Right lobe of liver (tissue), 6 donors: ENCODE measurements around the gene POU2F1. TPM values are rescaled to one million over a fixed set of nuclear protein-coding genes. Genes with fewer than 3 reads are reported as not detected.
"Not testable (repeated sequence)": the region's sequence is repeated elsewhere in the genome, so short reads cannot be mapped to it uniquely, and the experiment has no call there.

Source experiments
- ATAC-seq, 4 donors: fragments of 200-7000 bp; cut with Tn5 transposase; one replicate each; pipeline ENCODE4 v1.9.1; 2020; ENCODE audit warnings: mild to moderate bottlenecking in 4 of 4, moderate library complexity in 4 of 4
- DNase-seq, 3 donors: peaks; one replicate each; pipeline ENCODE4 v3.0.0-alpha.2; 2020
- H3K27ac ChIP-seq, 3 donors: fragments of 200-600 bp; one replicate each; pipeline ENCODE4 v1.8.0; 2022
- H3K27me3 ChIP-seq, 2 donors: fragments of 200-600 bp; one replicate each; pipeline ENCODE4 v1.8.0; 2022
- H3K36me3 ChIP-seq, 4 donors: fragments of 200-600 bp; sonication (generic) in 1 of 4; one replicate each; pipeline versions ENCODE4 v1.5.1 to v1.8.0; 2017 to 2022; ENCODE audit warnings: control low read depth in 1 of 4
- H3K4me1 ChIP-seq, 4 donors: fragments of 200-600 bp; sonication (generic) in 1 of 4; one replicate each; pipeline versions ENCODE4 v1.5.1 to v1.8.0; 2017 to 2022; ENCODE audit warnings: control low read depth in 1 of 4
- H3K4me3 ChIP-seq, 3 donors: fragments of 200-600 bp; one replicate each; pipeline ENCODE4 v1.8.0; 2022
- H3K9me3 ChIP-seq, 4 donors: fragments of 200-600 bp; sonication (generic) in 1 of 4; one replicate each; pipeline versions ENCODE4 v1.5.1 to v1.8.0; 2017 to 2022; ENCODE audit warnings: control low read depth in 1 of 4
- CTCF ChIP-seq, 4 donors: fragments of 200-600 bp in 3 of 4; fragments of 450-650 bp in 1 of 4; IDR thresholded peaks; one replicate each; pipeline versions ENCODE4 v1.5.1 to v1.8.0; 2016 to 2022; ENCODE audit warnings: antibody characterized with exemption in 4 of 4, mild to moderate bottlenecking in 2 of 4
- POLR2A ChIP-seq: fragments of 450-650 bp; IDR thresholded peaks from one replicate; pipeline ENCODE4 v1.6.1; 2017; ENCODE audit warnings: antibody characterized with exemption, mild to moderate bottlenecking
- WGBS: methylation state at CpG from one replicate; pipeline ENCODE4 v1.1.6; 2018; ENCODE audit warnings: low coverage, low lambda C conversion rate; ENCODE audit not compliant: insufficient coverage; ENCODE audit errors: missing lambda C conversion rate; 5-methylcytosine and 5-hydroxymethylcytosine counted together
- intact Hi-C, 2 donors: fragments of 100-400 bp; cut with DNase I; formaldehyde crosslinking; loops; one replicate each; pipeline versions ENCODE4 v1.11.2 to v1.14.1; 2022
- total RNA-seq, 6 experiments: library from RNA; depleted of rRNA in 2 of 6; stranded (reverse); fragments of >200 nt in 2 of 6; fragmentation: NEBNext Ultra II Directional in 3 of 6; extraction: Animal tissue kit (Norgen Biotek cat#: 25700) in 3 of 6; gene quantifications; one replicate each; pipeline versions ENCODE4 v1.1.0 to v1.2.4, GENCODE V29; 2016 to 2023
- donor health status: DM: no; HTN: yes; CAD: no.
- donor health status: DM: no; HTN: no; CAD: no.
- donor health status: DM: no; HTN: no; CAD: no.
- donor health status: DM: no; HTN: yes; CAD: no.
- donor health status: DM: no; HTN: yes; CAD: no.

POU2F1 gene
- total RNA-seq, 6 experiments from 2014 or later, result 4.8 to 10.3 (median 6.2) TPM

- TF ChIP-seq POLR2A, result no peak
- no peak for TF ChIP-seq CTCF (IDR thresholded peaks at IDR 0.05)
- WGBS, result 60% methylated on average over 10 of the region's 10 CpGs
- peaks cover 0 to 20% (median 10%) of the 10 kb centered on the region in 4 donors for H3K4me1 ChIP-seq
Observed at GRCh38 chr1:167223144-167224103, 2.7 kb downstream of the POU2F1 start.

GRCh38 chr1:167224734-167225235, 4.1 kb downstream of the POU2F1 start:
- ATAC-seq, result not testable (repeated sequence)

More at GRCh38 chr1:167223144-167224103, 2.7 kb downstream of the POU2F1 start:
- Histone ChIP-seq H3K4me3 (no peak overlapping the region), H3K27ac (peak overlapping the region; percentile 87 to 96 (median 93)), H3K36me3 (no peaks in the 10 kb centered on the region), H3K9me3 (no peaks in the 10 kb centered on the region), H3K27me3 (no peaks in the 10 kb centered on the region)
- DNase-seq (no peak), ATAC-seq (no peak)
- intact Hi-C loops, result no loop called here

GRCh38 chr1:167225920-167226319, 5.2 kb downstream of the POU2F1 start:
- no peak for ATAC-seq
- DNase-seq, result no peak
- H3K27ac ChIP-seq, result no peak overlapping the region
- TF ChIP-seq CTCF (IDR thresholded peaks at IDR 0.05), result no peak
- TF ChIP-seq POLR2A, result no peak
- WGBS, result 82% methylated on average over 2 of the region's 2 CpGs
- H3K4me1 ChIP-seq, result peaks cover 0 to 19% (median 8%) of the 10 kb centered on the region in 4 donors
- no peaks in the 10 kb centered on the region for H3K27me3 ChIP-seq
- H3K36me3 ChIP-seq, result no peaks in the 10 kb centered on the region
- no peak overlapping the region for H3K4me3 ChIP-seq
- intact Hi-C loops, result no loop called here
- no peaks in the 10 kb centered on the region for H3K9me3 ChIP-seq

More at GRCh38 chr1:167224734-167225235, 4.1 kb downstream of the POU2F1 start:
- intact Hi-C loops, H3K27me3 ChIP-seq, H3K36me3 ChIP-seq, H3K9me3 ChIP-seq, H3K27ac ChIP-seq, DNase-seq, H3K4me3 ChIP-seq: not testable (repeated sequence)
- 98% methylated on average over 12 of the region's 15 CpGs for WGBS
- peaks cover 0 to 19% (median 8%) of the 10 kb centered on the region in 4 donors for H3K4me1 ChIP-seq

GRCh38 chr1:167227934-167228378, 7.3 kb downstream of the POU2F1 start:
- H3K36me3 ChIP-seq, result no peaks in the 10 kb centered on the region
- no peak for DNase-seq
- H3K4me3 ChIP-seq, result no peak overlapping the region
- no peak for ATAC-seq
- TF ChIP-seq POLR2A (no peak), CTCF (IDR thresholded peaks at IDR 0.05) (no peak)
- no peak overlapping the region for H3K27ac ChIP-seq
- no peaks in the 10 kb centered on the region for H3K27me3 ChIP-seq
- intact Hi-C loops, result no loop called here
- peaks cover 0 to 13% (median 5%) of the 10 kb centered on the region in 4 donors for H3K4me1 ChIP-seq
- no peaks in the 10 kb centered on the region for H3K9me3 ChIP-seq
- WGBS, result 86% methylated on average over 2 of the region's 2 CpGs
